WTC11 (cell line): ENCODE data around the gene TBKBP1. TPM values are rescaled to one million over a fixed set of nuclear protein-coding genes. Genes with fewer than 3 reads are reported as not detected.

Source experiments
- ATAC-seq: fragments of 200-7000 bp; cut with Tn5 transposase; 2 replicates; pipeline ENCODE4 v1.10.0; 2021; ENCODE audit warnings: mild to moderate bottlenecking, moderate library complexity
- CTCF ChIA-PET: fragments of 300-600 bp; sonication (Branson Sonifier 250); formaldehyde crosslinking; loops from one replicate; lab custom pipeline; 2021; ENCODE audit warnings: antibody characterized with exemption; lab: Charles Lee
- POLR2A ChIA-PET: fragments of 350-600 bp; sonication (Branson Sonifier 250); formaldehyde crosslinking; loops from one replicate; lab custom pipeline; 2021; ENCODE audit warnings: antibody characterized with exemption; lab: Charles Lee
- DNase-seq: peaks from one replicate; pipeline ENCODE4 v3.0.0; 2021; ENCODE audit warnings: low spot score
- H3K27ac Mint-ChIP-seq: 2 replicates; pipeline ENCODE4 v1.8.0; 2021; ENCODE audit warnings: mixed read lengths
- H3K27me3 Mint-ChIP-seq: 2 replicates; pipeline ENCODE4 v1.8.0; 2021; ENCODE audit warnings: low read depth, mild to moderate bottlenecking, moderate library complexity, mixed read lengths
- H3K36me3 Mint-ChIP-seq: 2 replicates; pipeline ENCODE4 v1.8.0; 2021; ENCODE audit warnings: mixed read lengths
- H3K4me1 Mint-ChIP-seq: 2 replicates; pipeline ENCODE4 v1.8.0; 2022; ENCODE audit warnings: mixed read lengths
- H3K4me3 Mint-ChIP-seq: 2 replicates; pipeline ENCODE4 v1.8.0; 2021; ENCODE audit warnings: mild to moderate bottlenecking, moderate library complexity, mixed read lengths
- H3K9me3 Mint-ChIP-seq: 2 replicates; pipeline ENCODE4 v1.8.0; 2021; ENCODE audit warnings: mixed read lengths
- ATF2 ChIP-seq: sonication (generic); formaldehyde crosslinking; IDR thresholded peaks from 2 replicates; pipeline ENCODE4 v1.8.1; 2022; ENCODE audit warnings: low read depth, missing genetic modification reagents, borderline replicate concordance
- CDX4 ChIP-seq: fragments of 250-450 bp; sonication (Bioruptor Pico); IDR thresholded peaks from 2 replicates; pipeline ENCODE4 v1.9.0; 2021; ENCODE audit warnings: moderate library complexity, mild to moderate bottlenecking, inconsistent platforms, borderline replicate concordance
- EMX1 ChIP-seq: fragments of 250-450 bp; sonication (Bioruptor Pico); IDR thresholded peaks from 2 replicates; pipeline ENCODE4 v1.8.0; 2021; ENCODE audit warnings: mild to moderate bottlenecking
- ERG ChIP-seq: fragments of 250-450 bp; sonication (Bioruptor Pico); IDR thresholded peaks from 2 replicates; pipeline ENCODE4 v1.8.0; 2021; ENCODE audit warnings: mild to moderate bottlenecking
- ESRRA ChIP-seq: sonication (generic); formaldehyde crosslinking; IDR thresholded peaks from 2 replicates; pipeline ENCODE4 v1.8.1; 2022; ENCODE audit warnings: mild to moderate bottlenecking, missing genetic modification reagents, borderline replicate concordance
- FOXP1 ChIP-seq: sonication (generic); formaldehyde crosslinking; IDR thresholded peaks from 2 replicates; pipeline ENCODE4 v1.8.0; 2022; ENCODE audit warnings: missing genetic modification reagents, mild to moderate bottlenecking, moderate library complexity, borderline replicate concordance
- HMGA2 ChIP-seq: fragments of 250-450 bp; sonication (Bioruptor Pico); IDR thresholded peaks from 2 replicates; pipeline ENCODE4 v1.4.0; 2021; ENCODE audit warnings: mild to moderate bottlenecking, moderate library complexity
- HMGXB4 ChIP-seq: sonication (generic); formaldehyde crosslinking; IDR thresholded peaks from 2 replicates; pipeline ENCODE4 v1.8.1; 2023; ENCODE audit warnings: mild to moderate bottlenecking, moderate library complexity, missing genetic modification reagents
- JAZF1 ChIP-seq: fragments of 250-450 bp; sonication (Bioruptor Pico); IDR thresholded peaks from 2 replicates; pipeline ENCODE4 v1.9.0; 2021; ENCODE audit warnings: moderate library complexity, mild to moderate bottlenecking, inconsistent platforms
- MXD4 ChIP-seq: fragments of 250-450 bp; sonication (Bioruptor Pico); IDR thresholded peaks from 2 replicates; pipeline ENCODE4 v1.8.0; 2021; ENCODE audit warnings: mild to moderate bottlenecking, moderate library complexity, borderline replicate concordance
- RELA ChIP-seq: sonication (generic); formaldehyde crosslinking; IDR thresholded peaks from 2 replicates; pipeline ENCODE4 v1.8.1; 2022; ENCODE audit warnings: missing genetic modification reagents, mild to moderate bottlenecking, borderline replicate concordance
- SMAD3 ChIP-seq: sonication (generic); formaldehyde crosslinking; IDR thresholded peaks from 2 replicates; pipeline ENCODE4 v1.8.0; 2022; ENCODE audit warnings: missing genetic modification reagents, mild to moderate bottlenecking, borderline replicate concordance
- SOX15 ChIP-seq: fragments of 250-450 bp; sonication (Bioruptor Pico); IDR thresholded peaks from 2 replicates; pipeline ENCODE4 v1.9.0; 2021; ENCODE audit warnings: mild to moderate bottlenecking
- ZNF281 ChIP-seq: sonication (generic); formaldehyde crosslinking; IDR thresholded peaks from 2 replicates; pipeline ENCODE4 v1.8.0; 2023; ENCODE audit warnings: mild to moderate bottlenecking, missing genetic modification reagents
- ZNF532 ChIP-seq: fragments of 250-450 bp; sonication (Bioruptor Pico); IDR thresholded peaks from 2 replicates; pipeline ENCODE4 v1.9.0; 2021; ENCODE audit warnings: mild to moderate bottlenecking, borderline replicate concordance
- total RNA-seq: library from RNA; stranded (reverse); gene quantifications from 3 replicates; pipeline ENCODE4 v1.2.3, GENCODE V29; 2021

Gene TBKBP1
- total RNA-seq, 1 experiment from 2014 or later = 17.4 TPM

GRCh38 chr17:47674499-47674898 lies 19.5 kb upstream of the TBKBP1 start:
- no peak for TF ChIP-seq ZNF281 (CRISPR knock-in tag)
- no peak for TF ChIP-seq ZNF532 (CRISPR knock-in tag)
- TF ChIP-seq, all 79 proteins: peak for 0
- Mint-ChIP-seq H3K9me3 (no peaks in the 10 kb centered on the region), H3K4me1 (no peaks in the 10 kb centered on the region), H3K27ac (no peak overlapping the region), H3K4me3 (no peak overlapping the region), H3K27me3 (no peaks in the 10 kb centered on the region), H3K36me3 (peaks cover 94% of the 10 kb centered on the region)
- DNase-seq (no peak), ATAC-seq (no peak)
- ChIA-PET CTCF (interaction anchor here (1.0 kb wide), 1 partner anchor 24 kb away, joined by 3 read pairs; no protein-coding TSS in a partner anchor), POLR2A (no interaction called here)

GRCh38 chr17:47675380-47676198 lies 18.4 kb upstream of the TBKBP1 start:
- TF ChIP-seq SMAD3 (CRISPR knock-in tag) (no peak), MXD4 (CRISPR knock-in tag) (no peak)
- H3K36me3 Mint-ChIP-seq = peaks cover 93% of the 10 kb centered on the region
- no peak overlapping the region for H3K4me3 Mint-ChIP-seq
- DNase-seq = no peak
- no peaks in the 10 kb centered on the region for H3K27me3 Mint-ChIP-seq
- no peaks in the 10 kb centered on the region for H3K9me3 Mint-ChIP-seq
- POLR2A ChIA-PET = interaction anchor here (0.7 kb wide), 1 partner anchor 12 kb away, joined by 5 read pairs; no protein-coding TSS in a partner anchor
- CTCF ChIA-PET = interaction anchor here (1.0 to 2.1 kb wide), 3 partner anchors 12 to 66 kb away, joined by 3 to 6 read pairs (median 5); no protein-coding TSS in a partner anchor
- H3K4me1 Mint-ChIP-seq = no peaks in the 10 kb centered on the region
- no peak for ATAC-seq
- H3K27ac Mint-ChIP-seq = no peak overlapping the region

- DNase-seq (no peak), ATAC-seq (no peak)
- Mint-ChIP-seq H3K4me1 (no peaks in the 10 kb centered on the region), H3K27ac (no peak overlapping the region), H3K4me3 (no peak overlapping the region), H3K27me3 (no peaks in the 10 kb centered on the region), H3K9me3 (no peaks in the 10 kb centered on the region), H3K36me3 (peaks cover 91% of the 10 kb centered on the region)
- ChIA-PET CTCF (interaction anchor here (1.5 to 2.1 kb wide), 2 partner anchors 12 to 66 kb away, joined by 5 to 6 read pairs; no protein-coding TSS in a partner anchor), POLR2A (interaction anchor here (0.6 to 1.4 kb wide), 4 partner anchors 12 to 27 kb away, joined by 3 to 6 read pairs (median 4); no protein-coding TSS in a partner anchor)
- TF ChIP-seq HMGXB4 (CRISPR knock-in tag) (no peak), EMX1 (CRISPR knock-in tag) (no peak), FOXP1 (no peak), CDX4 (CRISPR knock-in tag) (no peak), ESRRA (no peak), ATF2 (CRISPR knock-in tag) (no peak), SOX15 (CRISPR knock-in tag) (no peak), JAZF1 (CRISPR knock-in tag) (no peak), ERG (CRISPR knock-in tag) (no peak), HMGA2 (no peak), RELA (CRISPR knock-in tag) (no peak)
These were observed 17.8 kb upstream of the TBKBP1 start for GRCh38 chr17:47676199-47676472.
